Measurements from ENCODE around the gene MYO6. TPM values are rescaled to one million over a fixed set of nuclear protein-coding genes. Genes with fewer than 3 reads are reported as not detected.

The MYO6 gene
- total RNA-seq, 1 experiment from 2014 or later, result 46.9 TPM

DNA sequence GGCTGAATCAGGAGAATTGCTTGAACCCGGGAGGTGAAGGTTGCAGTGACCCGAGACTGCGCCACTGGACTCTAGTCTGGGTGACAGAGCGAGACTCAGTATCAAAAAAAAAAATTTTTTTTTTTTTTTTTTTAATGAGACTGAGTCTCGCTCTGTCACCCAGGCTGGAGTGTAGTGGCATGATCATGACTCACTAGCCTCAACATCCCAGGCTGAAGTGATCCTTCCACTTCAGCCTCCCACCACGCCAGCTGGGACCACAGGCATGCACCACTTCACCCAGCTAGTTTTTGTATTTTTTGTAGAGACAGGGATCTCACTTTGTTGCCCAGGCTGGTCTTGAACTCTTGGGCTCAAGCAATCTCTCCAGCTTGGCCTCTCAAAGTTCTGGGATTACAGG is 53.3 kb downstream of the MYO6 start:
- no peaks in the 10 kb centered on the region for H3K79me1 ChIP-seq (ENCODE audit: insufficient read depth, low read depth, low read length, poor library complexity, severe bottlenecking)
- no peak overlapping the region for H2AFZ ChIP-seq (ENCODE audit: low read length)
- peaks cover 14 to 15% of the 10 kb centered on the region in 2 experiments for H3K9me3 Mint-ChIP-seq
- no peak for DNase-seq
- no peaks in the 10 kb centered on the region for H3K9me3 ChIP-seq (ENCODE audit: control insufficient read depth, low read depth, low read length)
- no peak overlapping the region for H3K56ac ChIP-seq (ENCODE audit: insufficient read length, low read depth, low read length)
- TF ChIP-seq, protein P1, sequence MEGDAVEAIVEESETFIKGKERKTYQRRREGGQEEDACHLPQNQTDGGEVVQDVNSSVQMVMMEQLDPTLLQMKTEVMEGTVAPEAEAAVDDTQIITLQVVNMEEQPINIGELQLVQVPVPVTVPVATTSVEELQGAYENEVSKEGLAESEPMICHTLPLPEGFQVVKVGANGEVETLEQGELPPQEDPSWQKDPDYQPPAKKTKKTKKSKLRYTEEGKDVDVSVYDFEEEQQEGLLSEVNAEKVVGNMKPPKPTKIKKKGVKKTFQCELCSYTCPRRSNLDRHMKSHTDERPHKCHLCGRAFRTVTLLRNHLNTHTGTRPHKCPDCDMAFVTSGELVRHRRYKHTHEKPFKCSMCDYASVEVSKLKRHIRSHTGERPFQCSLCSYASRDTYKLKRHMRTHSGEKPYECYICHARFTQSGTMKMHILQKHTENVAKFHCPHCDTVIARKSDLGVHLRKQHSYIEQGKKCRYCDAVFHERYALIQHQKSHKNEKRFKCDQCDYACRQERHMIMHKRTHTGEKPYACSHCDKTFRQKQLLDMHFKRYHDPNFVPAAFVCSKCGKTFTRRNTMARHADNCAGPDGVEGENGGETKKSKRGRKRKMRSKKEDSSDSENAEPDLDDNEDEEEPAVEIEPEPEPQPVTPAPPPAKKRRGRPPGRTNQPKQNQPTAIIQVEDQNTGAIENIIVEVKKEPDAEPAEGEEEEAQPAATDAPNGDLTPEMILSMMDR (conservative IDR thresholded peaks at IDR 0.05), result no peak
- no peak overlapping the region for H3K4me3 Mint-ChIP-seq
- no peak overlapping the region for H2BK20ac ChIP-seq (ENCODE audit: low read depth, low read length, poor library complexity, severe bottlenecking)
- no peak overlapping the region for H3T11ph ChIP-seq (ENCODE audit: low read length)
- peaks cover 9 to 18% (median 12%) of the 10 kb centered on the region in 3 experiments; a peak in 6 of 7 replicates for H3K36me3 Mint-ChIP-seq (ENCODE audit: insufficient read depth in 1 of 3, low read depth in 3 of 3)
- H3K4me1 ChIP-seq (ENCODE audit: insufficient read depth, low read length), result no peaks in the 10 kb centered on the region; the same call in 1 of the 2 replicates
- H2AK5ac ChIP-seq (ENCODE audit: insufficient read length, low read length), result no peak overlapping the region
- H2BK120ac ChIP-seq (ENCODE audit: low read depth, low read length, poor library complexity, severe bottlenecking), result no peak overlapping the region
- H3K79me2 ChIP-seq (ENCODE audit: insufficient read depth, low read length), result no peaks in the 10 kb centered on the region
- no peak overlapping the region for H3K27ac Mint-ChIP-seq
- H3K27ac ChIP-seq (ENCODE audit: insufficient read length, low read depth, low read length), result no peak overlapping the region
- H2BK12ac ChIP-seq (ENCODE audit: insufficient read length, low read depth, low read length), result no peak overlapping the region
- H4K20me1 ChIP-seq (ENCODE audit: control insufficient read depth, insufficient read depth, insufficient read length), result no peaks in the 10 kb centered on the region
- no peak overlapping the region for H3K9ac ChIP-seq (ENCODE audit: extremely low read depth, insufficient read length, low read length)
- H4K91ac ChIP-seq (ENCODE audit: insufficient read length, low read depth, low read length), result no peak overlapping the region
- no peak overlapping the region for H2BK5ac ChIP-seq (ENCODE audit: insufficient read length, low read length)
- no peaks in the 10 kb centered on the region for H3K23me2 ChIP-seq (ENCODE audit: insufficient read length, low read depth, low read length, poor library complexity, severe bottlenecking)
- no peak overlapping the region for H4K8ac ChIP-seq (replicated peaks; ENCODE audit: insufficient read length, low read depth, low read length)
- no peaks in the 10 kb centered on the region for H3K27me3 Mint-ChIP-seq (ENCODE audit: low read depth)
- no peak overlapping the region for H3K23ac ChIP-seq (ENCODE audit: insufficient read length, low read depth, low read length)
- peaks cover 20 to 23% of the 10 kb centered on the region in 2 experiments for H3K4me1 Mint-ChIP-seq
- no peak overlapping the region for H2BK15ac ChIP-seq (ENCODE audit: low read depth, low read length)
- no peak overlapping the region for H3K4ac ChIP-seq (ENCODE audit: low read depth, low read length)
- H4K5ac ChIP-seq (ENCODE audit: insufficient read length, low read depth, low read length), result no peak overlapping the region
- H3K27me3 ChIP-seq (ENCODE audit: insufficient read depth, low read length), result no peaks in the 10 kb centered on the region
- no peak overlapping the region for H3K4me2 ChIP-seq (ENCODE audit: insufficient read depth, insufficient read length, low read length)
- H3K14ac ChIP-seq (ENCODE audit: insufficient read depth, low read length), result no peak overlapping the region
- H3K18ac ChIP-seq (ENCODE audit: insufficient read length, low read depth, low read length), result no peak overlapping the region
- WGBS (ENCODE audit: extremely low coverage, insufficient read length, low lambda C conversion rate), result no CpG with 5 or more reads among the region's 6 CpGs

Measured in H9 (cell line).